Ureter (tissue), 1 donor: Measurements from ENCODE around the gene CEP20. TPM values are rescaled to one million over a fixed set of nuclear protein-coding genes. Genes with fewer than 3 reads are reported as not detected.
A peak's percentile ranks its signal among the peaks of the same experiment; 100 is the strongest.
"Not testable (repeated sequence)": the region's sequence is repeated elsewhere in the genome, so short reads cannot be mapped to it uniquely, and the experiment has no call there.

ENCODE experiments used
- DNase-seq: peaks from one replicate; pipeline ENCODE4 v3.0.0-alpha.2; 2020; ENCODE audit warnings: low spot score
- total RNA-seq: library from RNA; stranded (reverse); gene quantifications from one replicate; pipeline ENCODE4 v1.2.4, GENCODE V29; 2023
- donor health status: DM: yes; HTN: yes; CAD: no.

Gene CEP20
- 29.3 TPM for total RNA-seq

- DNase-seq = peak; percentile 100
These were observed at the start of gene CEP20 for GRCh38 chr16:15888072-15888976. CEP20 (minus strand) TSS chr16:15888603; CDS start chr16:15888585, 18 bp downstream.

- not testable (repeated sequence) for DNase-seq
These were observed 48.4 kb upstream of the CEP20 start for GRCh38 chr16:15936809-15937208.

- no peak for DNase-seq
These were observed 46.6 kb upstream of the CEP20 start for GRCh38 chr16:15934991-15935390.

GRCh38 chr16:15933781-15934180 is 45.4 kb upstream of the CEP20 start:
- DNase-seq = no peak

GRCh38 chr16:15932939-15933338 is 44.5 kb upstream of the CEP20 start:
- no peak for DNase-seq

- DNase-seq = no peak
These were observed 40.1 kb upstream of the CEP20 start for GRCh38 chr16:15928261-15929104.

- DNase-seq = no peak
These were observed 37.2 kb upstream of the CEP20 start for GRCh38 chr16:15925631-15926030.

- no peak for DNase-seq
These were observed 36.6 kb upstream of the CEP20 start for GRCh38 chr16:15924996-15925395.

- no peak for DNase-seq
These were observed 30.9 kb upstream of the CEP20 start for GRCh38 chr16:15919331-15919730.

- not testable (repeated sequence) for DNase-seq
These were observed 29.9 kb upstream of the CEP20 start for GRCh38 chr16:15918314-15918713.

- DNase-seq = no peak
These were observed 27.9 kb upstream of the CEP20 start for GRCh38 chr16:15916323-15916722.

GRCh38 chr16:15915555-15916081 is 27.2 kb upstream of the CEP20 start:
- DNase-seq = no peak

- DNase-seq = no peak
These were observed 24.8 kb upstream of the CEP20 start for GRCh38 chr16:15913046-15913698.

- no peak for DNase-seq
These were observed 22.8 kb upstream of the CEP20 start for GRCh38 chr16:15911198-15911597.

GRCh38 chr16:15907863-15908478 is 19.6 kb upstream of the CEP20 start:
- DNase-seq = no peak

- DNase-seq = no peak
These were observed 18.0 kb upstream of the CEP20 start for GRCh38 chr16:15906439-15906838.

- no peak for DNase-seq
These were observed 15.6 kb upstream of the CEP20 start for GRCh38 chr16:15903960-15904359.

- DNase-seq = no peak
These were observed 12.6 kb upstream of the CEP20 start for GRCh38 chr16:15900901-15901500.

GRCh38 chr16:15900357-15900756 is 12.0 kb upstream of the CEP20 start:
- DNase-seq = no peak

- DNase-seq = peak; percentile 74
These were observed 11.2 kb upstream of the CEP20 start for GRCh38 chr16:15899538-15900100.

- no peak for DNase-seq
These were observed 10.3 kb upstream of the CEP20 start for GRCh38 chr16:15898654-15899053.
